OCI-LY3 (cell line): ENCODE results near the gene DENND4A.

Experiments used
- H2AFZ ChIP-seq: fragments of 200-600, 300-600 bp; shearing (Covaris generic); 2 replicates; pipeline ENCODE4 v1.6.0; 2014; ENCODE audit warnings: antibody characterized with exemption, low read depth, low read length
- H3K27ac ChIP-seq: fragments of 200-600, 300-600 bp; sonication (generic); 2 replicates; pipeline ENCODE4 v1.5.1; 2014; ENCODE audit warnings: mild to moderate bottlenecking, low read length, moderate library complexity, mixed read lengths
- H3K27me3 ChIP-seq: fragments of 200-600, 300-600 bp; sonication (generic); 2 replicates; pipeline ENCODE4 v1.6.1; 2014; ENCODE audit warnings: low read depth, low read length, mixed read lengths
- H3K36me3 ChIP-seq: fragments of 200-600, 300-600 bp; sonication (generic); replicated peaks from 2 replicates; pipeline ENCODE3; 2014; ENCODE audit warnings: low read depth, low read length, mixed read lengths
- H3K4me1 ChIP-seq: fragments of 300-600, 200-600 bp; sonication (generic); 2 replicates; pipeline ENCODE4 v1.6.1; 2014; ENCODE audit warnings: low read length, mixed read lengths
- H3K4me2 ChIP-seq: fragments of 200-600, 300-600 bp; sonication (generic); 2 replicates; pipeline ENCODE4 v1.6.1; 2014; ENCODE audit warnings: low read length, mixed read lengths
- H3K4me3 ChIP-seq: fragments of 300-600, 200-600 bp; sonication (generic); 2 replicates; pipeline ENCODE4 v1.5.1; 2014; ENCODE audit warnings: antibody characterized with exemption, mild to moderate bottlenecking, low read length, moderate library complexity
- H3K79me2 ChIP-seq: fragments of 300-600, 200-600 bp; shearing (Covaris generic); 2 replicates; pipeline ENCODE4 v1.6.1; 2014; ENCODE audit warnings: mild to moderate bottlenecking, low read length, mixed read lengths
- H3K9ac ChIP-seq: fragments of 300-600, 200-600 bp; shearing (Covaris generic); 2 replicates; pipeline ENCODE4 v1.6.0; 2014; ENCODE audit warnings: mild to moderate bottlenecking, low read length, moderate library complexity
- H3K9me3 ChIP-seq: fragments of 200-600, 300-600 bp; shearing (Covaris generic); 2 replicates; pipeline ENCODE4 v1.6.1; 2014; ENCODE audit warnings: low read length, mixed read lengths; ENCODE audit not compliant: insufficient read depth
- H4K20me1 ChIP-seq: fragments of 200-600, 300-600 bp; sonication (generic); 2 replicates; pipeline ENCODE4 v1.6.1; 2016; ENCODE audit warnings: low read length, mixed read lengths; ENCODE audit not compliant: insufficient read depth
- EZH2phosphoT487 ChIP-seq: fragments of 200-600 bp; shearing (Covaris generic); IDR thresholded peaks from 2 replicates; pipeline ENCODE4 v1.6.1; 2018; ENCODE audit warnings: antibody characterized with exemption, mixed run types, low read depth
- TF ChIP-seq, protein P1 (sequence below): fragments of 200-600, 300-600 bp; sonication (generic); IDR thresholded peaks from 2 replicates; pipeline ENCODE4 v1.5.1; 2014; ENCODE audit warnings: antibody characterized with exemption, low read length, low read depth

DENND4A gene

DNA sequence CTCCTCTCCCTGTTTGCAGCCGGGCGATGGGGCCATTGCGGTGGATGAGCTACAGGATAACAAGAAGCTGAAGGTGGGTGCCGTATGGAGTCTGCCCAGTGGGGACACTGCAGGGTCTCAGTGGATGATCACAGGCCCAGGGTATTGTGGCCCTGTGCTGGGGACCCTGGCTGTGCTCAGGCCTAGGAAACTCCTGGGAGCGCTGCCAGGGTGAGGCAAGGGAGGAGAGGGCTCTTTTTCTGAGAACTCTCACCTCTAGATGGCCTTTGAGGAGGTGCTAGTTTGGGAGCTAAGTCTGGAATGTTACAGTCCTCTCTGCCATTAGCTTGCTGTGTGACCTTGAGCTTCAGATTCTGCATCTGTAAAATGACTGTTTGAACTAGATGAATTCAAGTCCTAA, 154.0 kb downstream of the DENND4A start:
- Histone ChIP-seq H3K4me2 (0 out of 2 replicates have a peak overlapping the region, but pooled peaks have one; percentile 10), H2AFZ (no peak overlapping the region)

DNA sequence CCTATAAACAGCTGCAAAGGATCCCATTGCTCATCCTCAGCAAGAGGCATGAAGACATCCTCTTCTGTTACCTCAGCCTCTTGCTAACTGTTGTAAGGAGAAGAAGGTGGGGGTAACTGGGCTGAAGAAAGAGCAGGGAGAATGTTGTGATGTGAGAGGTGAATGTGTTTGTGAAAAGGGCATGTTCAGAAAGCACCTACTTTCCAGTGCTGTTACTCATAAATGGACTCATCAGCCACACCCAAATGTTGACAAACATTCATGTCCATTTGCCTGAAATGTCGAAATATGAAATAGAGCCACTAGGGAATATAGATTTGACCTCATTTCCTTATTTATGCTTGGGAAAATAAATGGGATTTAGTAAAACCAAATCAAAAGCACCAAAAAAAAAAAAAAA, 157.7 kb downstream of the DENND4A start:
- peaks cover 76% of the 10 kb centered on the region for H3K27me3 ChIP-seq
- no peak overlapping the region for H3K27ac ChIP-seq
- no peak overlapping the region for H2AFZ ChIP-seq
- no peaks in the 10 kb centered on the region for H3K36me3 ChIP-seq
- H3K9me3 ChIP-seq, result no peaks in the 10 kb centered on the region
- peaks cover 24% of the 10 kb centered on the region for H3K4me1 ChIP-seq
- no peaks in the 10 kb centered on the region for H3K79me2 ChIP-seq
- H3K9ac ChIP-seq, result no peak overlapping the region
- TF ChIP-seq EZH2phosphoT487, result no peak
- H3K4me3 ChIP-seq, result no peak overlapping the region
- no peak overlapping the region for H3K4me2 ChIP-seq
- H4K20me1 ChIP-seq, result peaks cover 61% of the 10 kb centered on the region

More for the DNA sequence above, 154.0 kb downstream of the DENND4A start:
- no peaks in the 10 kb centered on the region for H3K9me3 ChIP-seq
- H3K36me3 ChIP-seq, result no peaks in the 10 kb centered on the region
- no peak for TF ChIP-seq EZH2phosphoT487
- TF ChIP-seq, protein P1, sequence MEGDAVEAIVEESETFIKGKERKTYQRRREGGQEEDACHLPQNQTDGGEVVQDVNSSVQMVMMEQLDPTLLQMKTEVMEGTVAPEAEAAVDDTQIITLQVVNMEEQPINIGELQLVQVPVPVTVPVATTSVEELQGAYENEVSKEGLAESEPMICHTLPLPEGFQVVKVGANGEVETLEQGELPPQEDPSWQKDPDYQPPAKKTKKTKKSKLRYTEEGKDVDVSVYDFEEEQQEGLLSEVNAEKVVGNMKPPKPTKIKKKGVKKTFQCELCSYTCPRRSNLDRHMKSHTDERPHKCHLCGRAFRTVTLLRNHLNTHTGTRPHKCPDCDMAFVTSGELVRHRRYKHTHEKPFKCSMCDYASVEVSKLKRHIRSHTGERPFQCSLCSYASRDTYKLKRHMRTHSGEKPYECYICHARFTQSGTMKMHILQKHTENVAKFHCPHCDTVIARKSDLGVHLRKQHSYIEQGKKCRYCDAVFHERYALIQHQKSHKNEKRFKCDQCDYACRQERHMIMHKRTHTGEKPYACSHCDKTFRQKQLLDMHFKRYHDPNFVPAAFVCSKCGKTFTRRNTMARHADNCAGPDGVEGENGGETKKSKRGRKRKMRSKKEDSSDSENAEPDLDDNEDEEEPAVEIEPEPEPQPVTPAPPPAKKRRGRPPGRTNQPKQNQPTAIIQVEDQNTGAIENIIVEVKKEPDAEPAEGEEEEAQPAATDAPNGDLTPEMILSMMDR, result no peak
- H3K9ac ChIP-seq, result no peak overlapping the region
- H3K27me3 ChIP-seq, result peaks cover 62% of the 10 kb centered on the region
- no peak overlapping the region for H3K4me3 ChIP-seq
- H4K20me1 ChIP-seq, result peaks cover 36% of the 10 kb centered on the region
- H3K4me1 ChIP-seq, result 0 out of 2 replicates have a peak, but pooled peaks cover 6% of the 10 kb centered on the region
- H3K27ac ChIP-seq, result no peak overlapping the region
- no peaks in the 10 kb centered on the region for H3K79me2 ChIP-seq

DNA sequence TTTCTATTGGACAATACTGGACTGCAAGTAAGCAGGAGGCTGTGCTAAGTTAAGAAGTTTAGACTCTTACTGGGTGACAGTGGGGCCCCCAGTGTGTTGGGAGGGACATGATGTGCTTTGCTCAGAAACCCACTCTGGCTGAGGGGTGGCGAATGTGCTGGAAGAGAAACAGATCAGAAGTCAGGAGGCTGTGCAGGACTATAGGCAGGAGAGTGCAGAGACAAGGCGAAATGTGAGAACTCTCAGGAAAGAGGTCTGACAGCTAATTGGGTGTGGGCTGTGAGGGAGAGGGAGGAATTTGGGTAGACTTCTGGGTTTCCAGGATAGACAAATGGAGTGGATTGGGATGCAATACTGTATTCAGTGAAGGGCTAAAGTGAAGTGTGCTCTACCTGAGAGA, 158.3 kb downstream of the DENND4A start:
- H3K4me3 ChIP-seq, result no peak overlapping the region
- no peak overlapping the region for H2AFZ ChIP-seq
- H3K9ac ChIP-seq, result no peak overlapping the region
- peaks cover 22% of the 10 kb centered on the region for H3K4me1 ChIP-seq
- H3K9me3 ChIP-seq, result no peaks in the 10 kb centered on the region
- no peak overlapping the region for H3K27ac ChIP-seq
- no peak for TF ChIP-seq EZH2phosphoT487
- TF ChIP-seq, protein P1, result no peak
- H4K20me1 ChIP-seq, result peaks cover 67% of the 10 kb centered on the region
- H3K4me2 ChIP-seq, result no peak overlapping the region
- no peaks in the 10 kb centered on the region for H3K79me2 ChIP-seq
- peaks cover 76% of the 10 kb centered on the region for H3K27me3 ChIP-seq
- H3K36me3 ChIP-seq, result no peaks in the 10 kb centered on the region

DNA sequence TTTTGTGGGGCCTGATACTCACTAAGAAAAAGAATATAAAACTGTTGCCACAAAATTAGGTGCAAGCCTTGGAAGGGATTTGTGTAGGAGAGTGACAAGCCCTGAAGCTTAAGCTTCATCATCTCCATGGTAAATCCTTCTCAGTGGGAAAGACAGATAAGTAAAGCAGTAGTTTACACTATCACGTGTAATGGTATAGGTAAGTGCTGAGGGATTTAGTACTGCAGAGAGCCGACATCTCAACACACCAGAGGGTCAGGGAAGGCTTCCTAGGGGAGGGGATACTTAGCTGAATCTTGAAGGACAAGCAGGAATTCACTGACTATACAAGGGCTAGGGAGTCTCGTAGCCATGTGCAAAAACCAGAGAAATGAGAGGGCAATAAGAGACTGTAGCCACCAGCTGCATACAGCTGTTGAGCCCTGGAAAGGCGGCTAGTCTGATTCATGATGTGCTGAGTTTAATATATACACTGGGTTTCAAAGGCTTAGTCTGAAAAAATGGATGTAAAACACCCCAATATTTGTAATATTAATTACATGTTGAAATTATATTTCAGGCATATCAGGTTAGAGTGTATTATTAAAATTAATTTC, 159.2 kb downstream of the DENND4A start:
- no peak overlapping the region for H3K9ac ChIP-seq
- H2AFZ ChIP-seq, result no peak overlapping the region
- H3K9me3 ChIP-seq, result no peaks in the 10 kb centered on the region
- no peaks in the 10 kb centered on the region for H3K36me3 ChIP-seq
- no peak overlapping the region for H3K4me3 ChIP-seq
- no peak overlapping the region for H3K27ac ChIP-seq
- H3K79me2 ChIP-seq, result no peaks in the 10 kb centered on the region
- no peak overlapping the region for H3K4me2 ChIP-seq
- TF ChIP-seq EZH2phosphoT487, result 0 out of 2 replicates have a peak, but pooled peaks have one; percentile 4
- TF ChIP-seq, protein P1, result no peak
- H4K20me1 ChIP-seq, result peaks cover 70% of the 10 kb centered on the region
- peaks cover 79% of the 10 kb centered on the region for H3K27me3 ChIP-seq
- H3K4me1 ChIP-seq, result peaks cover 18% of the 10 kb centered on the region
